Skeletal muscle satellite cell (primary cell): ENCODE data around the gene PRKAG2.
A peak's percentile ranks its signal among the peaks of the same experiment; 100 is the strongest.
"Not testable (repeated sequence)": the region's sequence is repeated elsewhere in the genome, so short reads cannot be mapped to it uniquely, and the experiment has no call there.

Source experiments
- H3K27me3 ChIP-seq: 2 replicates; pipeline ENCODE4 v1.7.0; 2013; ENCODE audit warnings: low read length; ENCODE audit not compliant: control insufficient read depth, insufficient read depth
- H3K36me3 ChIP-seq: 2 replicates; pipeline ENCODE4 v1.7.0; 2013; ENCODE audit warnings: mild to moderate bottlenecking, control low read depth, low read length; ENCODE audit not compliant: insufficient read depth
- H3K4me1 ChIP-seq: 2 replicates; pipeline ENCODE4 v1.7.0; 2013; ENCODE audit warnings: low read length; ENCODE audit not compliant: control insufficient read depth, insufficient read depth
- H3K4me2 ChIP-seq: 2 replicates; pipeline ENCODE4 v1.7.0; 2013; ENCODE audit warnings: mild to moderate bottlenecking, low read length
- H3K4me3 ChIP-seq: 2 replicates; pipeline ENCODE4 v1.7.0; 2013; ENCODE audit warnings: low read length
- H3K9ac ChIP-seq: 2 replicates; pipeline ENCODE4 v1.7.0; 2013; ENCODE audit warnings: mild to moderate bottlenecking, low read depth, low read length, moderate library complexity
- H3K9me3 ChIP-seq: replicated peaks from 2 replicates; pipeline ENCODE4 v1.7.0; 2013; ENCODE audit warnings: mild to moderate bottlenecking, control low read depth, low read length

The PRKAG2 gene

DNA sequence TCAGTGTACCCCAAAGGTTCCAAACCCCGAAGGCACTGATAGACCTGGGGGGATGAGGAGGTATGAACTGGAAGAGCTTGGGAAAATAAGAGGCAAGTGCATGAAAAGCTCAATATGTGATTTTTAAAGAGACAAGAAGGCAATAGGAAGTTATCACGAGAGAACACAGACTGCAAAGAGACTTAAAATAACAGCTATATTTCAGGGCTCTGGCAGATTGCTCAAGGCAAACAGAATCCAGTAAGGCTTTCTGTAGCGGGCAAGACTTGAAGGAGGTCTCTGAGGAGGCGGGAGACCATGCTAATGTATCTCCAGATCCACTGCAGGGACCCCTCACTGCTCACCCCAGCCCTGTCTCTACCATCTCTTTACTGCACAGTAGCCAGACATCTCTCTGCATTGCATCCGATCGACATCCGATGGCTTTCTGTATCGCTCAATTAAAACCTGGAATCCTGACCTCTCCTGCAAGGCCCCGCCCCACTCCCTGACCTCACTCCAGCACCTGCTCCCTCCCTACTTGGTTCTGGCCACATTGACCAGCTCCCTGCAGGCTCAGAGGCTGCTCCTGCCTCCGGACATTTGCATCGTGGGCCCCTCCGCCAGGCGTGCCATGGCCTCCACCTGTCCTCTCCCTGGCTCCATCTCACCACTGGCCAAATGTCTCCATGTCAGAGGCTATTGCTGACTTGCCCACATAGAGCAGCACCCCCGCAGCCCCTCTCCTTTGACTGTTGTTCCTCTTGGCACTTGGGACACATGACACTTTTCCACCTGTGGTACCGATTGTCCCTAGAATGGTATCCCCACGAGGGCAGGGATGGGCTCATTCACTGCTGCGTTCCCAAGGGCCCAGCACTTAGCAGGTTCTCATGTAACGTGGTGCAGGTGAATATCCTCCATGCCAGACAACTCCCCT lies 118.0 kb downstream of the PRKAG2 start:
- no peaks in the 10 kb centered on the region for H3K9me3 ChIP-seq
- no peak overlapping the region for H3K9ac ChIP-seq
- H3K4me1 ChIP-seq, result peaks cover 45% of the 10 kb centered on the region
- H3K4me2 ChIP-seq, result no peak overlapping the region
- H3K4me3 ChIP-seq, result no peak overlapping the region
- H3K36me3 ChIP-seq, result no peaks in the 10 kb centered on the region
- peaks cover 28% of the 10 kb centered on the region for H3K27me3 ChIP-seq

DNA sequence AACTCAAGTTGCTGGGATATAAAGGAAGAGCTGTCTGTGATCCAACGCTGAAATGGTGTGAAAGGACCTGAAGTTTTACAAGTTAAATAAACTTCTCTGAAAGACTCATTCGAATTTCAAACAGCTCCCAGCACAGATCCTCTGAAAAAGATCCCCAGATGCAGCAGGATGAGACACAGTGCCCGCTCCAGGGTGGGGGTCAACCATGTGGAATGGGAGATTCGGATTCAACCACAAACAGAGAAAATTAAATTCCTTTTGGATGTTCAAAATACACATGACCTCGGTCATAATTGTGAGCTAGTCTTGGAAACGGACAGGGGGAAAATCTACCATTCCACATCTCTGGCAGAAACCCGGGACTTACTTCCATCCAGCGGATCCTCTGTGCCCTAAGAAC lies 119.6 kb downstream of the PRKAG2 start:
- Histone ChIP-seq H3K9ac (peak overlapping the region; percentile 41), H3K36me3 (no peaks in the 10 kb centered on the region), H3K4me1 (peaks cover 58% of the 10 kb centered on the region), H3K27me3 (peaks cover 11% of the 10 kb centered on the region), H3K9me3 (no peaks in the 10 kb centered on the region), H3K4me2 (peak overlapping the region; percentile 40), H3K4me3 (no peak overlapping the region)

DNA sequence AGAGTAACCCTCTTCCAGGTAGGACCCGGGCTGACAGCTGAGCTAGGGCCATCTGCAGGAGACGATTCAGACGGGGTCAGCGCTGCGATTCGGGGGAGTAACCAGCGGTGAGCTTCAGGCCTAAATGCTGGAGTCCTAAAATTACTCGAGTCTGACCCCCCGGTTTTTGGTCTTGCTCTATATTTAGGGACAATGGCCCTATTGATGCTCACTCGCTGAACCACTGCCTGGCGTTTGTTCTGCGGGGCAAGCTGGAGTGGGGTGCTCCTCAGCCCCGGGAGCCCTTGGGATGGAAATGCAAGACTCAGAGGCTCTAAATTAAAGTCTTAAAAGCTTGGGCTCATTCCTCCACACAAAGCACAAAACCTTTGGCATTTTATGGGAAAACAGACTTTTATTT lies 120.0 kb downstream of the PRKAG2 start:
- H3K9me3 ChIP-seq, result no peaks in the 10 kb centered on the region
- no peak overlapping the region for H3K4me3 ChIP-seq
- H3K4me1 ChIP-seq, result peaks cover 58% of the 10 kb centered on the region
- peaks cover 7% of the 10 kb centered on the region for H3K27me3 ChIP-seq
- no peaks in the 10 kb centered on the region for H3K36me3 ChIP-seq
- peak overlapping the region; percentile 41 for H3K9ac ChIP-seq
- peak overlapping the region; percentile 40 for H3K4me2 ChIP-seq

DNA sequence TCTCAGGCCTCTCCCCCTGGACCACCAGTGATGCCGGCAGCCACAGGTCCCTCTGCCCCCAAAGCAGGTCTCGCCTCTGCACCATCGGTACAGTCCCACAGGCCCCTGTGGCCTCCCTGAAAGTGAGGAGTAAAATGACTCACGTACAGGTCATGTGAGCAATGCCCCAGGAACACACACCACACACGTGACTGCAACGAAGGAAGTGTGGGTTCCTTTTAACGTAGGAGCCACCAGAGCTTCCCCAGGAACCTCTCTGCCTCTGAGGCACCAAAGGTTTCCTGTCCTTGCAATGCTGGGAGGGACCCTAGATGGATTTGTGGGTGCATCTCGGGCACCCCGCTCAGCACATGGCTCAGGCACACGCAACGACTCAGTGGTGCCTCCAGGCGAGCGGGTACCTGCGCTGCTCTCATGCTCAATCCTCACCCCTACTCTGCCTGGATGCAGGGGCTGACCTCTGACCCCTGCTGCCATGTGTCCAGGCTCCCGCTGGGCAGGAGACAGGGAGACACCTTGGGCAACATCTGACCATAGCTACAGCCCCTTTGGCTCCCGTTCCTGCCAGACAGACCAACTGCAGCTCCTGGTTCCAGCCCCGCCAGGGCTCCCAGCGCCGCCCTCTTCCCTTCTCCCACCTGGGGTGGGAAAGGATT lies 120.7 kb downstream of the PRKAG2 start:
- Histone ChIP-seq H3K27me3 (peaks cover under 1% of the 10 kb centered on the region), H3K4me1 (peaks cover 58% of the 10 kb centered on the region), H3K9ac (no peak overlapping the region), H3K36me3 (no peaks in the 10 kb centered on the region), H3K9me3 (no peaks in the 10 kb centered on the region), H3K4me3 (no peak overlapping the region), H3K4me2 (peak overlapping the region; percentile 6)

DNA sequence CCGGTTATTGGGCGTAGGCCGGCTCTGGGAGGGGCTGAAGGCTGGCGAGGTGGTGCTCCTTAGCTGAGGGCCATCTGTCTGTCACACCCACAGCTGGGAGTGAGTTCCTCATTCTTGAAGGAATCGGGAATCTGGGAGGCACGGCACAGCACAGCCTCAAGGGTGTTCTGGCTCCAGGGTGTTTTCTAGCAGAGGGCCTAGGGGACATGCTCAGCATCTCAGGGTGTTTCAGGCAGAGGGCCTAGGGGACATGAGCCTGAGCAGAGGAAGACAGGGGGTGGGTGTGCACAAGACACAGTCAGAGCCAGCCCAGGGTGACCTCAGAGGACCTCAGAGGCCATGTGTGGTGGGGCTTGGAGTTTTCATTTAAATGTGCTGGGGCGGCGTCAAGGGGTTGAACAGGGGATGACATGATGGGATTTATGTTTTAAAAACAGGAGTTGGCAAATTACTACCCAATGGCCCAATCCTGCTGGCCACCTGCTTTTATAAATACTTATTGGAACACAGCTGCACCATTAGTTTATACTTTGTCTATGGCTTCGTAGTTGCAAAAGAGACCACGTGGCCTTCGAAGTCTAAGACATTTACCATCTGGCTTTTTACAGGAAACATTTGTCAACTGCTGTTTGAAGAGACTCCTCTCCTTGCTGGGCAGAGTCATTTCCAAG lies 121.6 kb downstream of the PRKAG2 start:
- H3K36me3 ChIP-seq, result no peaks in the 10 kb centered on the region
- peak overlapping the region; percentile 39 for H3K9ac ChIP-seq
- H3K27me3 ChIP-seq, result no peaks in the 10 kb centered on the region
- no peak overlapping the region for H3K4me2 ChIP-seq
- H3K4me3 ChIP-seq, result no peak overlapping the region
- no peaks in the 10 kb centered on the region for H3K9me3 ChIP-seq
- H3K4me1 ChIP-seq, result peaks cover 58% of the 10 kb centered on the region

DNA sequence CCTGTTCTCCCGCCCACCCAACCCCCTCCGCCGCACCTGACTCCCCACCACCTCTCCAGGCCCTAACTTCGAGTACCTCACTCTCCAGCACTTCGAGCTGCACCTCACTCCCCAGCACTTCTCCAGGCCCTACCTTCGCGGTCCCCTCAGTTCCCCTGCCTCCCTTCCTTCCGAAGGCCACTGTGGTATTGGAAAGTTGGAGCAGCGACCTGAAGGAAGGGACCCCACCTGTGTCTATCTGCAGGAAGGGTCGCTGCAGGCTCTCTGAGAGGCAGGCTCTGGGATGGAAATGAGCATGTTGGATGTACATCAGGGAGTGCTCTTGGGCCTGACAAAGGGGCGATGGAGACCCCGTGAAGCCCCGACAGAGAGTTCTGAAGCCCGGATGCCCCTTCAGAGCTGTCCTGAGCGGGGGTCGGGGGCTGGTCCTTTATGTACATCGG lies 122.2 kb downstream of the PRKAG2 start:
- H3K4me2 ChIP-seq, result peak overlapping the region; percentile 45
- no peaks in the 10 kb centered on the region for H3K36me3 ChIP-seq
- no peak overlapping the region for H3K4me3 ChIP-seq
- peak overlapping the region; percentile 39 for H3K9ac ChIP-seq
- H3K27me3 ChIP-seq, result no peaks in the 10 kb centered on the region
- H3K9me3 ChIP-seq, result no peaks in the 10 kb centered on the region
- peaks cover 58% of the 10 kb centered on the region for H3K4me1 ChIP-seq

DNA sequence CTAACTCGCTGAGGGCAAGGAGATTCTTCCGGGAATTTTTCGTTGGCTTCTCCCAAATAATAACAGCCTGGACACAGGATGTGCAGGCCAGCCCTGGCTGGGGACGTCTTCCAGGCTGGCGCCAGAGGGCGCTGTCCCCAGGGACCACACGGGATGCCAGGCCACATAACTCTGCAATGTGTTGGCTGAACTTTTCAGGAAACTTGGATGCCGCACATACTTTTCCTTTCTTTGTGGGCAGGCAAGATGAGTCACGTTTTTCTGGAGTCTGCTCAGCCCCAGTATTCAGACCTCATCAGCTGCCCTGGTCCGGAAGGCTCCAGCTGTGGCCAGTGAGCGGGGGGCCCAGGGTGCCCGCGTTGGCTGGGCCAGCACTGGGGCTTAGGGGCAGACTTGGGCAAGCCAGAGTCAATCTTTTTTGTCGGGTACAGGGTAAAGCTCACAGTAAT lies 122.7 kb downstream of the PRKAG2 start:
- Histone ChIP-seq H3K9ac (peak overlapping the region; percentile 46), H3K4me3 (no peak overlapping the region), H3K4me1 (peaks cover 58% of the 10 kb centered on the region), H3K4me2 (peak overlapping the region; percentile 45), H3K27me3 (no peaks in the 10 kb centered on the region), H3K36me3 (no peaks in the 10 kb centered on the region), H3K9me3 (no peaks in the 10 kb centered on the region)

DNA sequence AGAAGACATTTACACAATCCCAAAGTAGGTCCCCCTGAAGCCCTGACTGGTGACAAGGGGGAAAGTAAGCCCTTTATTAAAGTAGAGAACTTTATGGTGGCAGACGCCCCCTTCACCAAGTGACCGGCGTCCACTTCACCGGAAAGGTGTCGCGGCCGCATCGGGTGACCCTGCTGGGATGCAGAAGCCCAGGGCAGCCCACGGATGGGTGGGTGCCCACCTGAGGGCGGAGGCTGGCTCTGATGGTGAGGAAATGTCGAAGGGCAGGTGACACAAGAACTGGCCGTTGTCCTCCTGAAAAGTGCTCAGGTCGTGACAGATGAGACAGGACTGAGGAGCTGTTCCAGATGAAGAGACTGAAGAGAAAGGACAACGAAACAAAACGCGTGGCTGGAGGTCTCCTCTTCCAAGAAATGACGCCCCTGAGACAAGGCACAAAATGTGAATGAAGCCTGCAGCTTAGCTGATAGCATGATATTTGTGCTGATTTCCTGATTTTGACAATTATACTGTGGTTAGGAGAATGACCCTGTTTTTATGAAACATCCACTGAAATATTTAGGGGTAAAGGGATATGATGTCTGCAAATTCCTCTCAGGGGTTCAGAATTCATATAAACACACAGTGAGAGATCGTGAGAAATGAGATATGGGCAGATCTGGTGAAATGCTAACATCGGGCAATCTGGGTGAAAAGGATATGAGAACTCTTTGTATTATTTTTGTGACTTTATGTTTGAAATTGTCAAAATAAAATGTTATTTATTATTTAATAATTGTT lies 123.9 kb downstream of the PRKAG2 start:
- no peaks in the 10 kb centered on the region for H3K27me3 ChIP-seq
- no peaks in the 10 kb centered on the region for H3K36me3 ChIP-seq
- no peaks in the 10 kb centered on the region for H3K9me3 ChIP-seq
- H3K4me3 ChIP-seq, result no peak overlapping the region
- no peak overlapping the region for H3K4me2 ChIP-seq
- H3K9ac ChIP-seq, result peak overlapping the region; percentile 46
- H3K4me1 ChIP-seq, result peaks cover 55% of the 10 kb centered on the region

DNA sequence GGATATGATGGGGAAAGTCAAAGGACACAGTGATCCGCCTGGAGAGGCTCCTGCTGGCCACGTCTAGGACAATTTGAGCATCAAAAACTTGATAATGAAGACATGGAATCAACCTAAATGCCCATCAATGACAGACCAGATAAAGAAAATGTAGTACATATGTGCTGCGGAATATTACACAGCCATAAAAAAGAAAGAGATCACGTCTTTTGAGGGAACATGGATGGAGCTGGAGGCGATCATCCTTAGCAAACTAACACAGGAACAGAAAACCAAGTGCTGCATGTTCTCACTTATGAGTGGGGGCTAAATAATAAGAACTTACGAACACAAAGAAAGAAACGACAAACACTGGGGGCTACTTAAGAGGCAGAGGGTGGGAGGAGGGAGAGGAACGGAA lies 124.9 kb downstream of the PRKAG2 start:
- Histone ChIP-seq H3K4me1 (peaks cover 52% of the 10 kb centered on the region), H3K4me3 (no peak overlapping the region), H3K4me2 (no peak overlapping the region), H3K9me3 (no peaks in the 10 kb centered on the region), H3K9ac (no peak overlapping the region), H3K27me3 (no peaks in the 10 kb centered on the region), H3K36me3 (no peaks in the 10 kb centered on the region)

DNA sequence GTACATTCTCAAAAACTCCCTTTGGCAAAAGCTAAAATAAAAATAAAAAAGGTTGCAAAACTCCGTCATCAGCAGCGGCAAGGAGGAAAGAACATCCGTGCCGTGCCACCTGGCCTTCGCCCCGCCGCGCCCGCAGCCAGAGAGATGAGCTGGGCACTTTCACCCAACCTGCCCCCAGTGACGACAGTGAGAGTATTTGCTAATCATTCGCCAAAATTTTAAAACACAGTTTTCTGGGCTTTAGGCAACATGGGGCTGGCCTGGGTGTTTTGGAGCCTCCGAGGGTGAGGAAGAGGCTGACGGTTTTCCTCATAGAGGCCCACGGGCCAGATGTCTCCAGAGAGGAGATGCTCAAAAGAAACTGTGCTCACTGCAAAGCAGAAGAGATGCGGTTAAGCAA lies 128.2 kb downstream of the PRKAG2 start:
- Histone ChIP-seq H3K4me1 (peaks cover 54% of the 10 kb centered on the region), H3K36me3 (no peaks in the 10 kb centered on the region), H3K9me3 (no peaks in the 10 kb centered on the region), H3K4me2 (no peak overlapping the region), H3K27me3 (no peaks in the 10 kb centered on the region), H3K4me3 (no peak overlapping the region), H3K9ac (no peak overlapping the region)

DNA sequence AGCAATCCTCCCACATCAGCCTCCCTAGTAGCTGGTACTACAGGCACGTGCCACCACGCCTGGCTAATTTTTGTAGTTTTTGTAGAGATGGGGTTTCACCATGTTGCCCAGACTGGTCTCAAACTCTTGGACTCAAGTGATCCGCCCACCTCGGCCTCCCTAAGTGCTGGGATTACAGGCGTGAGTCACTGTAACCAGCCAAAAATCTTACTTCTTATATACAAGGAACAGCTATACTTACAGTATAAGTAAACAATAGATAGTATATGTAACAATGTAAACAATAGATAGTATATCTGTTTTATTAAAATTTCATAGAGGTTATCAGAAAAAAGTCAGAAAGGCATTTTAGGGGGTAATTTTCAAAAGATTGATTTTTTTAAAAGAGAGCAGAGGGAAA lies 128.9 kb downstream of the PRKAG2 start:
- not testable (repeated sequence) for H3K27me3 ChIP-seq, H3K9me3 ChIP-seq, H3K36me3 ChIP-seq, H3K9ac ChIP-seq, H3K4me3 ChIP-seq, H3K4me2 ChIP-seq
- peaks cover 54% of the 10 kb centered on the region for H3K4me1 ChIP-seq
